ENCODE measurements around the gene CCT7.
A peak's percentile ranks its signal among the peaks of the same experiment; 100 is the strongest.

DNA sequence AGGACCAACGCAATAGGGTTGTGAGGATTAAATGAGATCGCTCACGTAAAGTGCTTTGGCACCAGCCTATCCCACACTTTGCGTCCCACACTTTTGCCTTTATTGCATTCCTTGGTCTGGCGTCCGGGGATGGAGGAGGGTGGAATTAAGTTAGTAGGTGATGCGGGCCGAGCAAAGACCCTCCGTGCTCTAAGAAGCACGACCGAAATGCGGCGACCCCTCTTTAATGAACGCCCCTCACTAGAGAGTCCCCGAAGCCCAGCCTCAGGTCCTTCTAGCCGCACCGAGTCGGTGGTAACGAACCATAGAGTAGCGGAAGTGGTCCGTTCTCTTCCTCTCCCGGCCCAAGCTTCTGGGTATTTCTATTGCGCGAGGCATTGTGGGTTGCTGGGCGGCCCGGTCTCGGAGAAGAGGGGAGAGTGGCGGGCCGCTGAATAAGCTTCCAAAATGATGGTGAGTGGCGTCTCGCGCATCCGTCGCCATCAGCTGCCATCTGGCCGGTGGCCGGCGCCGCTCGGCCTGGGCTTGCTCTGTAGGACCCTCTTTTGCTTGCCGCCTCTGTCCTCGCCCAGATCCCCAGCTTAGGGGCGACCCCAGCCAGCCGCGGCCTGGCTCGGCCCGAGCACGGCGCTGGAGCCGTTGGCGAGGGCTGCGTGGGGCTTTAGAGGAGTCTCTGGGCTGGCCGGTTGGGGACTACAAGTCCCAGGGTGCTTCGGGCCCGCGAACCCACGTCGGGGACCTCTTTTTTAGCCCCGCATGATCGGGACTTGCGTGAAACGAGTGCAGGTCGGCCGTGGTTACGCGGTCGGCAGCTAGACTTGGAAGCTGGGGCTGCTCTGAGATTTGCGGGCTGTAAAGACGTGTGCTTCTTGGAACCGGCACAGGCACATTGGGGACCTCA lies at the start of gene CCT7:
- TF ChIP-seq, protein P1, sequence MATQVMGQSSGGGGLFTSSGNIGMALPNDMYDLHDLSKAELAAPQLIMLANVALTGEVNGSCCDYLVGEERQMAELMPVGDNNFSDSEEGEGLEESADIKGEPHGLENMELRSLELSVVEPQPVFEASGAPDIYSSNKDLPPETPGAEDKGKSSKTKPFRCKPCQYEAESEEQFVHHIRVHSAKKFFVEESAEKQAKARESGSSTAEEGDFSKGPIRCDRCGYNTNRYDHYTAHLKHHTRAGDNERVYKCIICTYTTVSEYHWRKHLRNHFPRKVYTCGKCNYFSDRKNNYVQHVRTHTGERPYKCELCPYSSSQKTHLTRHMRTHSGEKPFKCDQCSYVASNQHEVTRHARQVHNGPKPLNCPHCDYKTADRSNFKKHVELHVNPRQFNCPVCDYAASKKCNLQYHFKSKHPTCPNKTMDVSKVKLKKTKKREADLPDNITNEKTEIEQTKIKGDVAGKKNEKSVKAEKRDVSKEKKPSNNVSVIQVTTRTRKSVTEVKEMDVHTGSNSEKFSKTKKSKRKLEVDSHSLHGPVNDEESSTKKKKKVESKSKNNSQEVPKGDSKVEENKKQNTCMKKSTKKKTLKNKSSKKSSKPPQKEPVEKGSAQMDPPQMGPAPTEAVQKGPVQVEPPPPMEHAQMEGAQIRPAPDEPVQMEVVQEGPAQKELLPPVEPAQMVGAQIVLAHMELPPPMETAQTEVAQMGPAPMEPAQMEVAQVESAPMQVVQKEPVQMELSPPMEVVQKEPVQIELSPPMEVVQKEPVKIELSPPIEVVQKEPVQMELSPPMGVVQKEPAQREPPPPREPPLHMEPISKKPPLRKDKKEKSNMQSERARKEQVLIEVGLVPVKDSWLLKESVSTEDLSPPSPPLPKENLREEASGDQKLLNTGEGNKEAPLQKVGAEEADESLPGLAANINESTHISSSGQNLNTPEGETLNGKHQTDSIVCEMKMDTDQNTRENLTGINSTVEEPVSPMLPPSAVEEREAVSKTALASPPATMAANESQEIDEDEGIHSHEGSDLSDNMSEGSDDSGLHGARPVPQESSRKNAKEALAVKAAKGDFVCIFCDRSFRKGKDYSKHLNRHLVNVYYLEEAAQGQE (IDR thresholded peaks at IDR 0.05; ENCODE audit: insufficient read depth in 1 of 2, low read depth in 2 of 2, low read length in 2 of 2), result peak; percentile 31 to 64; a peak in 2 of 4 replicates
- TF ChIP-seq FOXP2 (optimal IDR thresholded peaks at IDR 0.05; ENCODE audit: borderline replicate concordance, extremely low read depth, extremely low read length, insufficient read depth) (no peak), SIN3A (IDR thresholded peaks at IDR 0.05; ENCODE audit: borderline replicate concordance, insufficient read depth, low read length) (peak; percentile 86)
